IMR-90 (cell line): ENCODE data around the gene CYTH1.

Source experiments
- BHLHE40 ChIP-seq: fragments of 150-350 bp; IDR thresholded peaks from 2 replicates; pipeline ENCODE4 v1.6.1; 2016; ENCODE audit warnings: mild to moderate bottlenecking, low read depth, low read length
- CEBPB ChIP-seq: IDR thresholded peaks from 2 replicates; pipeline ENCODE4 v1.6.1; 2012; ENCODE audit warnings: low read depth, low read length, improper control_type of control experiment
- CHD1 ChIP-seq: IDR thresholded peaks from 2 replicates; pipeline ENCODE4 v1.6.1; 2012; ENCODE audit warnings: low read depth, low read length, improper control_type of control experiment
- FOS ChIP-seq: fragments of 150-350 bp; IDR thresholded peaks from 2 replicates; pipeline ENCODE4 v1.6.1; 2016; ENCODE audit warnings: low read depth, low read length
- MAFK ChIP-seq: IDR thresholded peaks from 2 replicates; pipeline ENCODE4 v1.6.1; 2012; ENCODE audit warnings: low read depth, low read length, improper control_type of control experiment
- MAZ ChIP-seq: IDR thresholded peaks from 2 replicates; pipeline ENCODE4 v1.6.1; 2012; ENCODE audit warnings: low read depth, mild to moderate bottlenecking, low read length, improper control_type of control experiment, moderate library complexity, borderline replicate concordance
- MXI1 ChIP-seq: IDR thresholded peaks from 2 replicates; pipeline ENCODE4 v1.6.1; 2012; ENCODE audit warnings: low read depth, mild to moderate bottlenecking, low read length, moderate library complexity, borderline replicate concordance
- POLR2A ChIP-seq: IDR thresholded peaks from 2 replicates; pipeline ENCODE4 v1.6.1; 2012; ENCODE audit warnings: mild to moderate bottlenecking, low read depth, low read length
- RAD21 ChIP-seq: IDR thresholded peaks from 2 replicates; pipeline ENCODE4 v1.6.1; 2012; ENCODE audit warnings: low read length, improper control_type of control experiment
- RCOR1 ChIP-seq: IDR thresholded peaks from 2 replicates; pipeline ENCODE4 v1.6.1; 2012; ENCODE audit warnings: mild to moderate bottlenecking, low read length, improper control_type of control experiment; ENCODE audit not compliant: insufficient replicate concordance
- RFX5 ChIP-seq: IDR thresholded peaks from 2 replicates; pipeline ENCODE4 v1.8.0; 2012; ENCODE audit warnings: low read depth, mild to moderate bottlenecking, low read length, moderate library complexity
- SMC3 ChIP-seq: fragments of 150-350 bp; IDR thresholded peaks from 2 replicates; pipeline ENCODE4 v1.6.1; 2016; ENCODE audit warnings: low read depth, mild to moderate bottlenecking, antibody characterized with exemption, low read length, moderate library complexity
- USF2 ChIP-seq: fragments of 150-350 bp; IDR thresholded peaks from 2 replicates; pipeline ENCODE4 v1.6.1; 2017; ENCODE audit warnings: mild to moderate bottlenecking, antibody characterized with exemption, low read length, low read depth
- TF ChIP-seq, protein P1 (sequence below): conservative IDR thresholded peaks from 2 replicates; pipeline ENCODE4 v1.5.1; 2012; ENCODE audit warnings: mild to moderate bottlenecking, low read depth, low read length, improper control_type of control experiment

DNA sequence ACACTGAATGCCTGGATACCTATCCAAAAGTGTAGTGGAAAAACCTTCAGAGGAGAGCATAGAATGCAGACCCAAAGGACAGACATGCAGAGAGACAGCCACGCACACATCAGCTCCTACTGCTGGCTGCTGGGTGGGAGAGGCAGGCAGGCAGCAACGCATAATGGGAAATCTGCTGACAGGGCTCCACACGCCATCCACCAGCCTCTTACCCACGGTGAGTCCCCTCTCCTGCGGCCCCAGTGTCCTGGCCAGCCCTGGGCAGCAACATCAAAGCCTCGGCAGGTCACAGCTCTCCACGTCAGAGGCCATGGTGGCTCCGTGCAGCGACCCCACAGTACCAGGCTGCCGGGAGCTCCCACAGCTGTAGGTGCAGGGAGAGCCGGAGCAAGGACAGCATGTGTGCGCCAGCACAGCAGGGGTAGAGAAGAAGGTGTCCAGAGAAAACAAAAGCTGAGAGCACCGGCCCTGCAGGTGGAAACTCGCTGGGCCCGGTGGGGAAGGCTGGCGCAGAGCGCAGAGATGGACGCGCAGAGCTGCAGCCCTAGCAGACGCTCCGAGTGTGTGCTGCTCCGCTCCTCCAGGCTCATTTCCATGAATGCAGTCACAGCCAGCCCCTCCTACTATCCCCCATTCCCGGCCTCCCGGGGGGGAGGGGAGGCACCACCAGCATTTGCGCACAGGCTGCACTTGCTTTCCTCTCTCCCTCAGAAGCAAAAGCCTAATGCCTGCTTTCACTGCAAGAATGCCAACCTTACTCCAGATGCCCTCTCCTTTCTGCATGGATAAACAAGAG lies 58.9 kb downstream of the CYTH1 start:
- TF ChIP-seq CEBPB (no peak), POLR2A (no peak), MXI1 (no peak), MAFK (no peak), FOS (no peak), BHLHE40 (no peak), RFX5 (no peak), SMC3 (no peak), RAD21 (no peak), USF2 (no peak), CHD1 (no peak), RCOR1 (no peak), MAZ (peak; percentile 30; the same call in 1 of the 2 replicates)
- TF ChIP-seq, protein P1, sequence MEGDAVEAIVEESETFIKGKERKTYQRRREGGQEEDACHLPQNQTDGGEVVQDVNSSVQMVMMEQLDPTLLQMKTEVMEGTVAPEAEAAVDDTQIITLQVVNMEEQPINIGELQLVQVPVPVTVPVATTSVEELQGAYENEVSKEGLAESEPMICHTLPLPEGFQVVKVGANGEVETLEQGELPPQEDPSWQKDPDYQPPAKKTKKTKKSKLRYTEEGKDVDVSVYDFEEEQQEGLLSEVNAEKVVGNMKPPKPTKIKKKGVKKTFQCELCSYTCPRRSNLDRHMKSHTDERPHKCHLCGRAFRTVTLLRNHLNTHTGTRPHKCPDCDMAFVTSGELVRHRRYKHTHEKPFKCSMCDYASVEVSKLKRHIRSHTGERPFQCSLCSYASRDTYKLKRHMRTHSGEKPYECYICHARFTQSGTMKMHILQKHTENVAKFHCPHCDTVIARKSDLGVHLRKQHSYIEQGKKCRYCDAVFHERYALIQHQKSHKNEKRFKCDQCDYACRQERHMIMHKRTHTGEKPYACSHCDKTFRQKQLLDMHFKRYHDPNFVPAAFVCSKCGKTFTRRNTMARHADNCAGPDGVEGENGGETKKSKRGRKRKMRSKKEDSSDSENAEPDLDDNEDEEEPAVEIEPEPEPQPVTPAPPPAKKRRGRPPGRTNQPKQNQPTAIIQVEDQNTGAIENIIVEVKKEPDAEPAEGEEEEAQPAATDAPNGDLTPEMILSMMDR = no peak
